Activated CD8-positive, alpha-beta T cell treated with anti-CD3 and anti-CD28 coated beads, Interleukin-2, amount 10 ng/mL, durations not matched to agents 7 days and 5 days (primary cell): ENCODE results near the gene CSTPP1. TPM values are rescaled to one million over a fixed set of nuclear protein-coding genes. Genes with fewer than 3 reads are reported as not detected.

Experiments used
- ATAC-seq: fragments of 150-1000 bp; cut with Tn5 transposase; one replicate; pipeline ENCODE4 v1.10.0; 2021; ENCODE audit warnings: moderate library complexity
- CTCF ChIA-PET: fragments of 350-600 bp; sonication (Branson Sonifier 250); formaldehyde crosslinking; loops from one replicate; lab custom pipeline; 2021; ENCODE audit warnings: antibody characterized with exemption; lab: Charles Lee
- POLR2A ChIA-PET: fragments of 350-600 bp; sonication (Branson Sonifier 250); formaldehyde crosslinking; loops from one replicate; lab custom pipeline; 2021; ENCODE audit warnings: antibody characterized with exemption; lab: Charles Lee
- DNase-seq: peaks from one replicate; pipeline ENCODE4 v3.0.0-alpha.2; 2020
- H3K27ac Mint-ChIP-seq: one replicate; pipeline ENCODE4 v1.8.0; 2021; ENCODE audit warnings: mild to moderate bottlenecking, mixed read lengths
- H3K27me3 Mint-ChIP-seq: one replicate; pipeline ENCODE4 v1.8.0; 2021; ENCODE audit warnings: low read depth, mixed read lengths
- H3K36me3 Mint-ChIP-seq: one replicate; pipeline ENCODE4 v1.8.0; 2021; ENCODE audit warnings: low read depth, mixed read lengths
- H3K4me1 Mint-ChIP-seq: one replicate; pipeline ENCODE4 v1.8.0; 2021; ENCODE audit warnings: low read depth, mixed read lengths
- H3K4me3 Mint-ChIP-seq: one replicate; pipeline ENCODE4 v1.8.0; 2021; ENCODE audit warnings: mild to moderate bottlenecking, mixed read lengths
- H3K9me3 Mint-ChIP-seq: one replicate; pipeline ENCODE4 v1.8.0; 2022; ENCODE audit warnings: mixed read lengths; ENCODE audit not compliant: insufficient read depth
- total RNA-seq, 2 experiments: library from RNA; stranded (reverse); gene quantifications; one replicate each; pipeline ENCODE4 v1.2.3, GENCODE V29; 2021

Gene CSTPP1
- total RNA-seq, 2 experiments from 2014 or later: 15.6 to 15.8 TPM

DNA sequence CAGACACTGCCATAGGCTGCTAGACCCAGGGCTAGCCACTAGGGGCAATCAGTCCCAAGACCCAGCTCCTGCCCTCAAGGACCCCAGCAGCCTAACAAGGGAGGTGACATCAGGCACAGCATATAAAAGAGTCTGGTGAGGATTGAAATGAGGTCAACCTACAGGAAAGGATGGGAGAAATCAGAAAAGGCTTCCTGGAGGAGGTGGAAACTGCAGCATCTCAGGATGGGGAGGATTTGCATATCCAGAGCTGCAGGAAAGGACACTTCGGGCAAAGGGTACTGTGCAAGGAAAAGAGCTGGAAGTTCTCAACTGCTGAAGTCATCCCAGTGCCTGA lies 243.1 kb downstream of the CSTPP1 start:
- Mint-ChIP-seq H3K4me3 (no peak overlapping the region), H3K9me3 (no peaks in the 10 kb centered on the region), H3K4me1 (peaks cover 27% of the 10 kb centered on the region), H3K36me3 (peaks cover 6% of the 10 kb centered on the region), H3K27me3 (peaks cover 5% of the 10 kb centered on the region), H3K27ac (no peak overlapping the region)
- ATAC-seq (peak; percentile 20), DNase-seq (peak; percentile 72)
- CTCF ChIA-PET: interaction anchor here (0.6 to 4.8 kb wide), 14 partner anchors 8 to 99 kb away, joined by 3 to 54 read pairs (median 4); partner anchors contain the start of genes ACP2, DDB2 and NR1H3
- POLR2A ChIA-PET: interaction anchor here (0.8 to 1.4 kb wide), 3 partner anchors 23 to 75 kb away, joined by 3 to 10 read pairs (median 4); partner anchors contain the start of gene DDB2

DNA sequence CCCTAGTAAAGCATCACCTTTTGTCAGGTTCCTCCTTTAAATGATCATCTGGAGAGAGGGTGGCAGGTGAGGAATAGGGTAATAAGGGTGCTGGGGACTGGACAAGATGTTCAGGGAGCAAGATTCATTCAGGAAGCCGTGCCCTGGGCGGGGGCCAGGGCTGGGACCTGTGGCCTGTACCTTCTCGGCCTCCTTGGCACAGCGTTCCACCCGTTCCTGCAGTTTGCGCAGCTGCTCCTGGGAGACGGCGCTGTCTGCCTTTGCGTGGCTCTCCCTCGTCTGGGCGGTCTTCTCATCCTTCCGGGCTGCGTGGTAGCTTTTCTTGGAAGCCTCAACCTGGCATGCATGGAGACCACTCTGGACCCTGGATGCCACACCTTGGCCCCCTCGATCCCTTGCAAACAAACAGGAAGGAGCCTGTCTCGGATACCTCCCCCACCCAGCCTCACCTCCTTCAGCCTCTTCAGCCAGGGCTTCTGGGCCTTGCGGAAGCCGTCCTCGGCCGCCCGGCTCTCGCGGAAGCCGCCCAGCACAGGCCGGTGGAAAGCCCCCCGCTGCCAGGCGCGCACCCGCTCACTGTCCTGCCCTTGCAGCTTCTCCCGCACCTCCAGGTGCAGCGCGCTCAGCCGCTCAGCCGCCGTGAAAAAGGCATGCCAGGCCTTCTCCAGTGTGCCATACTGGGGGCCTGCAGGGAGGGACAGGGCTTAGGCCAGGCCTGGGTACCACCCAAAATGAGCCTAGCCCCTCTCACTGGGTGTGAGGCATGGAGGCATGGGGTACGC lies 243.6 kb downstream of the CSTPP1 start:
- Mint-ChIP-seq H3K36me3 (peaks cover 4% of the 10 kb centered on the region), H3K4me3 (no peak overlapping the region), H3K4me1 (peaks cover 21% of the 10 kb centered on the region), H3K27ac (no peak overlapping the region), H3K27me3 (peaks cover 11% of the 10 kb centered on the region), H3K9me3 (no peaks in the 10 kb centered on the region)
- ATAC-seq (no peak), DNase-seq (no peak)
- ChIA-PET POLR2A (interaction anchor here (0.8 to 1.4 kb wide), 3 partner anchors 22 to 75 kb away, joined by 3 to 10 read pairs (median 4); partner anchors contain the start of gene DDB2), CTCF (interaction anchor here (0.6 to 4.8 kb wide), 14 partner anchors 7 to 99 kb away, joined by 3 to 54 read pairs (median 4); partner anchors contain the start of genes ACP2, DDB2 and NR1H3)

DNA sequence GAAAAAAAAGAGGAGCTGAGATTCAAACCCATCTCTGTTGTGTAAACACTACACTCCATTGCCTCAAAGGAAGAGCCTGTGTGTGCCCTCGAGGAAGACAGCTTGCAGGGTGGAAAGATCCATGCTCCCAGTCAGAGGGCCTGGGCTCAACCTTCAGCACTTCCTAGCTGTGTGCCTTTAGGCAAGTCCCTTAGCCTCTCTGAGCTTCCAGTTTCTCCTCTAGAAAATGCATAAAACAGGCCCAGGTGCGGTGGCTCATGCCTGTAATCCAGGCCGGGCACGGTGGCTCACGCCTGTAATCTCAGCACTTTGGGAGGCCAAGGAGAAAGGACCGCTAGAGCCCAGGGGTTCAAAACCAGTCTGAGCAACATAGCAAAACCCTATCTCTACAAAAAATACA lies 244.7 kb downstream of the CSTPP1 start:
- ChIA-PET CTCF (interaction anchor here (1.2 to 4.8 kb wide), 3 partner anchors 10 to 83 kb away, joined by 3 to 38 read pairs (median 3); partner anchors contain the start of gene DDB2), POLR2A (interaction anchor here (2.6 kb wide), 1 partner anchor 34 kb away, joined by 12 read pairs; the partner anchor contains the start of gene DDB2)
- H3K27me3 Mint-ChIP-seq: peaks cover 11% of the 10 kb centered on the region
- no peaks in the 10 kb centered on the region for H3K9me3 Mint-ChIP-seq
- peaks cover 12% of the 10 kb centered on the region for H3K4me1 Mint-ChIP-seq
- no peaks in the 10 kb centered on the region for H3K36me3 Mint-ChIP-seq
- ATAC-seq (no peak), DNase-seq (no peak)
- no peak overlapping the region for H3K4me3 Mint-ChIP-seq
- H3K27ac Mint-ChIP-seq: no peak overlapping the region

DNA sequence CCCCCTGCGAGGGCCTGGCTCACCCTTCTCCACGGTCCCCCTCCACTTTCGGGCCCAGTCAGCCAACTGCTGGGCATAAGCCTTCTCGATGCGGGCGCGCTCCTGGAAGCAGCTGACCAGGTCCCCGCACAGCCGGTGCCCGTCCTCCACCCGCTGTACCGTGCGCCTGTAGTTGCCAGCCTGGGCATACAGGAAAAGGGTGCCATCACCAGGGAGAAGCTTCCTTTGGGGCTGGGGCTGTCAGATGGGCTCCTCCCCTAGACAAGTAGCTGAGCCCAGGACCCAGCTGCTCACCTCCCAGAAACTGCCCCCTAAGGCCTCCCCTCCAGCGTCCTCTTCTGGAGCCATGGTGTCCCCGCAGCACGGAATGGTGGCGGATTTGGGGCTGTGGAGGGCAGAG lies 245.8 kb downstream of the CSTPP1 start:
- POLR2A ChIA-PET: interaction anchor here (2.6 kb wide), 1 partner anchor 33 kb away, joined by 12 read pairs; the partner anchor contains the start of gene DDB2

DNA sequence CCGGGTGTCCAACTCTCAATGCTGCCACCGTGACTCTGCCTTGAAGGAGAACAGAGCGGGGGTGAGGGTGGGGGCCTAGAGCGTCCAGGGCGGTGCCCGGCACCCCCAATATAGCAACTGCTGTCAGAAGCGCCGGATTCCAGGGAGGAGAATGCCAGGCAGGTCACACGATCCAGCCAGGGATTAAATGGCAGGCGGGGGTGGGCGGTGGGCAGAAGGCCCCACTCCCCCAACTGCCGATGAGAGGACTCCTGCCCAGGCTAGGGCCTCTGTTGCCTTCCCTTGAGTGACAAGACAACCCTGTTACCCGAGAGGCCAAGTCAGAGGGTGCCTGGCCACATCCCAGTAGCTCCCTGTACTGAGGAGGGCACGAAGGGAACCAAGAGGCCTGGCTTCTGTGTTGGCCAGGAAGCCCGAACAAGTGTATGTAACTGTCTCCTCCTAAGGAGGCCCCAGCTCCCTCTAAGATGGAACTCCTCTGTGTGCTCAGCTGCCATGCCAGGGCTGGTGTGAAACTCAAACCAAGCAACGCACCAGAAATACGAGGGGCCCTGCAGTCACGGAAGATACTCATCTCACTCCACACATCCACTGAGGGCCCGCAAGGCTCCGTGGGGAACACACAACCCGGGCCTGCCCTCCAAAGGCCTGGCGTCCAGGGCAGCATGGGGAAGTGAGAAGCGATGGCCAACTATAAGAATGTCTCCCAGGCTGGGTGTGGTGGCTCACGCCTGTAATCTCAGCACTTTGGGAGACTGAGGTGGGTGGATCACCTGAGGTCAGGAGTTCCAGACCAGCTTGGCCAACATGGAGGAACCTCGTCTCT lies 246.7 kb downstream of the CSTPP1 start:
- H3K27me3 Mint-ChIP-seq: peaks cover 25% of the 10 kb centered on the region
- ChIA-PET CTCF (no interaction called here), POLR2A (interaction anchor here (2.6 kb wide), 1 partner anchor 32 kb away, joined by 12 read pairs; the partner anchor contains the start of gene DDB2)
- H3K36me3 Mint-ChIP-seq: no peaks in the 10 kb centered on the region
- peaks cover 15% of the 10 kb centered on the region for H3K4me1 Mint-ChIP-seq
- no peak overlapping the region for H3K4me3 Mint-ChIP-seq
- H3K27ac Mint-ChIP-seq: no peak overlapping the region
- ATAC-seq (no peak), DNase-seq (no peak)
- H3K9me3 Mint-ChIP-seq: no peaks in the 10 kb centered on the region

More for the DNA sequence above, 245.8 kb downstream of the CSTPP1 start:
- DNase-seq (no peak), ATAC-seq (no peak)
- Mint-ChIP-seq H3K4me3 (no peak overlapping the region), H3K36me3 (no peaks in the 10 kb centered on the region), H3K4me1 (peaks cover 17% of the 10 kb centered on the region), H3K27ac (no peak overlapping the region), H3K27me3 (peaks cover 16% of the 10 kb centered on the region), H3K9me3 (no peaks in the 10 kb centered on the region)
- CTCF ChIA-PET: interaction anchor here (1.7 kb wide), 1 partner anchor 82 kb away, joined by 3 read pairs; no protein-coding TSS in a partner anchor

- ATAC-seq (no peak), DNase-seq (no peak)
- H3K4me1 Mint-ChIP-seq: peaks cover 15% of the 10 kb centered on the region
- CTCF ChIA-PET: interaction anchor here (0.6 to 1.6 kb wide), 2 partner anchors 65 to 106 kb away, joined by 3 read pairs; partner anchors contain the start of gene ACP2
- no peaks in the 10 kb centered on the region for H3K36me3 Mint-ChIP-seq
- H3K27me3 Mint-ChIP-seq: peaks cover 28% of the 10 kb centered on the region
- no peak overlapping the region for H3K4me3 Mint-ChIP-seq
- H3K27ac Mint-ChIP-seq: no peak overlapping the region
- POLR2A ChIA-PET: no interaction called here
- H3K9me3 Mint-ChIP-seq: no peaks in the 10 kb centered on the region
Measured at GRCh38 chr11:47183969-47184368, 247.4 kb downstream of the CSTPP1 start.

DNA sequence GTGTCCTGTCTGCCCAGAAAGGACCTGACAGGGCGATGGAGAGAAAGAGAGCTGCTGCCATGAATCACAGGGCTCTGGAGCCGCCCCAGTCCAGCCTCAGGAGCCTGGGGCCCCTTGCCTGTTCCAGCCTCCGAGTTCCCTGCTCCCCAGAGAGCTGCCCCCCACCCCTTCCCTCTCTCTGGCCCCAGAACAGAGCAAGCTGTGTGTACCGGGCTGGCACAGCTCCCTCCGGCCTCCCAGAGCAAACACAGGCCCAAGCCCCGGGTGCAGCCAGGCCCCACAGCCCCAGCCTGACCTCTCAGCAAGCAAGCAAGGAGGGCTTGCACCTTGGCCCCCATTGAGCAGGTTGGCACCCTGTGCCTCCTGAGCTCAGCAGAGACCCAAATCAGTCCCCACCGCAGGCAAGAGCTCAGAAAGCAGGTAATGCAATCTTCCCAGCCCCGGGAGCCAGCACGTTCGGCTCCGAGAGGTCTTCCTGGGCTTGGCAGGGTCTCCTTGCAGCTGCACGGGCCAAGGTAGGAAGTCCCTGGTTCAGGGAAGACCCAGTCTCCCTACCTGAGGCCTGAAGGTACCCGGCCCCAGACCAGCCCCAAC lies 248.2 kb downstream of the CSTPP1 start:
- no peaks in the 10 kb centered on the region for H3K36me3 Mint-ChIP-seq
- H3K9me3 Mint-ChIP-seq: no peaks in the 10 kb centered on the region
- DNase-seq: no peak
- H3K4me3 Mint-ChIP-seq: peak overlapping the region; percentile 28
- ChIA-PET POLR2A (interaction anchor here (0.6 to 0.7 kb wide), 2 partner anchors 30 to 46 kb away, joined by 3 to 4 read pairs; partner anchors contain the start of gene DDB2), CTCF (interaction anchor here (1.5 to 1.6 kb wide), 2 partner anchors 64 to 75 kb away, joined by 3 read pairs; partner anchors contain the start of gene ACP2)
- no peak for ATAC-seq
- H3K4me1 Mint-ChIP-seq: peaks cover 12% of the 10 kb centered on the region
- peaks cover 33% of the 10 kb centered on the region for H3K27me3 Mint-ChIP-seq
- H3K27ac Mint-ChIP-seq: no peak overlapping the region

- CTCF ChIA-PET: interaction anchor here (1.5 to 1.6 kb wide), 2 partner anchors 63 to 74 kb away, joined by 3 read pairs; partner anchors contain the start of gene ACP2
- no peak for DNase-seq
- Mint-ChIP-seq H3K27ac (no peak overlapping the region), H3K36me3 (no peaks in the 10 kb centered on the region), H3K9me3 (no peaks in the 10 kb centered on the region), H3K4me1 (peaks cover 12% of the 10 kb centered on the region), H3K4me3 (no peak overlapping the region), H3K27me3 (peaks cover 33% of the 10 kb centered on the region)
- peak; percentile 7 for ATAC-seq
- POLR2A ChIA-PET: interaction anchor here (0.6 kb wide), 1 partner anchor 29 kb away, joined by 4 read pairs; the partner anchor contains the start of gene DDB2
Measured at GRCh38 chr11:47185305-47186075, 248.9 kb downstream of the CSTPP1 start.

- ATAC-seq: peak; percentile 81
- ChIA-PET POLR2A (interaction anchor here (1.3 to 2.5 kb wide), 2 partner anchors 29 to 62 kb away, joined by 4 to 20 read pairs; partner anchors contain the start of genes ACP2 and DDB2), CTCF (interaction anchor here (1.8 to 2.8 kb wide), 4 partner anchors 7 to 188 kb away, joined by 5 to 14 read pairs (median 8); no protein-coding TSS in a partner anchor)
- Mint-ChIP-seq H3K27ac (no peak within 1 kb of the TSS), H3K36me3 (no peaks in the 10 kb centered on the region), H3K4me3 (peak within 1 kb of the TSS; percentile 63), H3K27me3 (peaks cover 33% of the 10 kb centered on the region), H3K4me1 (peaks cover 12% of the 10 kb centered on the region), H3K9me3 (no peaks in the 10 kb centered on the region)
- peak; percentile 38 for DNase-seq
Measured at GRCh38 chr11:47186076-47186699, 249.6 kb downstream of the CSTPP1 start, which contains the start of gene PACSIN3. TSS of gene PACSIN3 (minus strand) at chr11:47186434. CDS start at chr11:47182727, 3,707 bp downstream.
